Endothelial cell (in vitro differentiated cells): ENCODE data around the gene MLKL. TPM values are rescaled to one million over a fixed set of nuclear protein-coding genes. Genes with fewer than 3 reads are reported as not detected.

Experiments used
- DNase-seq: peaks from one replicate; pipeline ENCODE4 v3.0.0; 2021; ENCODE audit warnings: low spot score
- H3K27ac Mint-ChIP-seq: one replicate; pipeline ENCODE4 v1.8.0; 2021; ENCODE audit warnings: mixed read lengths, inconsistent platforms; ENCODE audit not compliant: unreplicated experiment
- H3K27me3 Mint-ChIP-seq: one replicate; pipeline ENCODE4 v1.8.0; 2021; ENCODE audit warnings: mild to moderate bottlenecking, moderate library complexity, mixed read lengths, inconsistent platforms; ENCODE audit not compliant: unreplicated experiment
- H3K36me3 Mint-ChIP-seq: one replicate; pipeline ENCODE4 v1.8.0; 2021; ENCODE audit warnings: mild to moderate bottlenecking, low read depth, mixed read lengths, inconsistent platforms; ENCODE audit not compliant: unreplicated experiment
- H3K4me1 Mint-ChIP-seq: one replicate; pipeline ENCODE4 v1.8.0; 2021; ENCODE audit warnings: mild to moderate bottlenecking, mixed read lengths, inconsistent platforms; ENCODE audit not compliant: unreplicated experiment
- H3K4me3 Mint-ChIP-seq: one replicate; pipeline ENCODE4 v1.8.0; 2021; ENCODE audit warnings: mild to moderate bottlenecking, mixed read lengths, inconsistent platforms; ENCODE audit not compliant: unreplicated experiment
- H3K9me3 Mint-ChIP-seq: one replicate; pipeline ENCODE4 v1.8.0; 2021; ENCODE audit warnings: mixed read lengths, inconsistent platforms; ENCODE audit not compliant: unreplicated experiment
- CTCF ChIP-seq: fragments of 200-600 bp; sonication (generic); IDR thresholded peaks from one replicate; pipeline ENCODE4 v1.5.0; 2021; ENCODE audit warnings: antibody characterized with exemption; ENCODE audit not compliant: unreplicated experiment
- total RNA-seq: library from RNA; stranded (reverse); fragmentation: NEBNext Ultra II Directional; extraction: Animal tissue kit (Norgen Biotek cat#: 25700); gene quantifications from one replicate; pipeline ENCODE4 v1.2.1, GENCODE V29; 2021; ENCODE audit not compliant: unreplicated experiment

Gene MLKL
- total RNA-seq, 1 donor from 2014 or later = 12.3 TPM

GRCh38 chr16:74641969-74642368 is 58.7 kb downstream of the MLKL start:
- H3K4me3 Mint-ChIP-seq = no peak overlapping the region
- H3K27ac Mint-ChIP-seq = no peak overlapping the region
- no peaks in the 10 kb centered on the region for H3K9me3 Mint-ChIP-seq
- peaks cover 10% of the 10 kb centered on the region for H3K36me3 Mint-ChIP-seq
- no peaks in the 10 kb centered on the region for H3K4me1 Mint-ChIP-seq
- TF ChIP-seq CTCF = no peak
- H3K27me3 Mint-ChIP-seq = no peaks in the 10 kb centered on the region
- DNase-seq = no peak

DNA sequence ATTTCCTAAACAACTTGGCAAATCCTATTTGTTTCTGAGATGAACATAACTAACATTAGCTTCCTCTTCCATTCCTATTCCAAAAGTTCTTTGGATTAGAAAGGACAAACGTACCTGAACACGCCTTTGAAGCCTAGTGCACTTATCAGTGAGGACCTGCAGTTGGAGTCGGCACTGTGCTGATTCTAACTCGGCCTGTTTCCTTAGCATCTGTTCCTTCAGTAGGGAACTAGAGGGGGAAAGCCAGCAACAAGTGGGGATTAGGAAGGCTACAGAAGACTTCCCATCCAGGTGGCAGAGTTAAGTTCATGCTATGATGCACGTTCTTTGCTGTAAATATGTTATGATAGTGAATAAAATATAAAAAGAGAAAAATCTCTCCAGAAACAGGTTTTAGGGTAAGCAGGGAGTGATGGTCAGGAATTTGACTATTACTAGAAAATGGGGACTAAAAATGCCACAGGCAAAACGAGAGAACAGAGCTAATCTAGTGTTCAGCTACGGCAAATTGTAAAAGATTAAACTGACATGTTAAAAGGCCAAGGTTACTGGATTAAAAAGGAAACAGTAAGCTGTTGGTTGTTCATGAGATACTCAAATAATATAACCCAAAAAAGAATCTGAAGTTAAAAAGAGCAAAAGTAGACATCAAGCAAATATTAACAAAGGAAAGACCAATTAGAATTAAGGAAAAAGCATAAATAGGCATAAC is 62.8 kb downstream of the MLKL start:
- Mint-ChIP-seq H3K4me3 (no peak overlapping the region), H3K9me3 (no peaks in the 10 kb centered on the region), H3K36me3 (peaks cover 3% of the 10 kb centered on the region), H3K27me3 (no peaks in the 10 kb centered on the region), H3K27ac (no peak overlapping the region), H3K4me1 (no peaks in the 10 kb centered on the region)
- no peak for TF ChIP-seq CTCF
- DNase-seq = no peak

DNA sequence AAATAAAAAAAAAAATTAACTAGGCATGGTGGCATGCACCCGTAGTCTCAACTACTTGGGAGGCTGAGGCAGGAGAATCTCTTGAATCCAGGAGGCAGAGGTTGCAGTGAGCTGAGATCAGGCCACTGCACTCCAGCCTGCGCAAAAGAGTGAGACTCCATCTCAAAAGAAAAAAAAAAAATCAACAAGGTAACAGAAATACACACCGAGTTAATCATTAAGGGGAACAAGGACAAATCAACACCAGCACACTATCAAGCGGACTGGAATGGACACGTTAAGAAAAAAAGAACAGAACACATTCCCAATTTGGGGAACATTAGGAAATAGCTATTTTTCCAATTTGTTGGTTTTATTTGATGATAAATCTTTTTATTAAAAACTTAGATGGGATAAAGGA is 65.4 kb downstream of the MLKL start:
- no peaks in the 10 kb centered on the region for H3K27me3 Mint-ChIP-seq
- H3K27ac Mint-ChIP-seq = no peak overlapping the region
- no peak overlapping the region for H3K4me3 Mint-ChIP-seq
- no peak for TF ChIP-seq CTCF
- peaks cover 17% of the 10 kb centered on the region for H3K36me3 Mint-ChIP-seq
- no peak for DNase-seq
- H3K4me1 Mint-ChIP-seq = no peaks in the 10 kb centered on the region
- H3K9me3 Mint-ChIP-seq = no peaks in the 10 kb centered on the region

- no peak for DNase-seq
- H3K36me3 Mint-ChIP-seq = peaks cover 20% of the 10 kb centered on the region
- H3K9me3 Mint-ChIP-seq = no peaks in the 10 kb centered on the region
- no peak for TF ChIP-seq CTCF
- H3K4me3 Mint-ChIP-seq = no peak overlapping the region
- peak overlapping the region; percentile 9 for H3K27ac Mint-ChIP-seq
- H3K4me1 Mint-ChIP-seq = no peaks in the 10 kb centered on the region
- H3K27me3 Mint-ChIP-seq = no peaks in the 10 kb centered on the region
These were observed 67.0 kb downstream of the MLKL start for GRCh38 chr16:74633686-74634085.

DNA sequence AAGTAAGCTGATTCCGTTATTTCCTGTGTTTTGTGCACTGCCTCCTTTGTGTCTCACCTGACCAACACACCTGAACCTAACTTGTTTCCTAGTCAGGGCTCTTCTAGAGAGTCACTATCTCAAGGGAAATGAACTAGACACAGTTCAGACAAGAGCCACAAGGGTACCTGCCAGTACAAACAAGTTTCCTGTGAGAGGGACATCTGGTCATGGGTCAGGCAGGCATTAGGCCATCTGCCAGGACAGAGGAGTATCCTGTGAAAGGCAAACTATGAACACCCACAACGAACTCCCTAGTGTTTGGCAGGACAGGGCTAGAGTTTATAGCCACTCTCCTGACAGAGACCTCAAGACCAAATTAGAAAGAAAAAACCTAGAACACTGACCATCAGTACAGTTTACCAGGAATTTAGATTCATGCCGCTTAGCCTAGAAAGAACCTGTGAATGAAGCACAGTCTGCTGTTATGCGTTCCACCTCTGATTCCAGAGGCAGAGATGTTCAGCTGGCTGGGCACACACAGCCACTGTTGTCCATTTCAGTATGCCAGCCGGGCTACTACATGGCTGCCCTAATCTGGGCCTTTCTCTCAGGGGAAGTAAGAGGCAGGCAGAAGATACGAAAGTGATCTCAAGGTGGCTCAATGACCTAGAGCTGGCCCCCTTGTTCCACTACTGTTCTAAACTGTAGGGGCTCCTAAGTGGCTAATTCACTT is 73.0 kb downstream of the MLKL start:
- H3K4me1 Mint-ChIP-seq = no peaks in the 10 kb centered on the region
- peak overlapping the region; percentile 48 for H3K27ac Mint-ChIP-seq
- no peaks in the 10 kb centered on the region for H3K9me3 Mint-ChIP-seq
- H3K4me3 Mint-ChIP-seq = peak overlapping the region; percentile 18
- H3K36me3 Mint-ChIP-seq = peaks cover 34% of the 10 kb centered on the region
- TF ChIP-seq CTCF = no peak
- H3K27me3 Mint-ChIP-seq = no peaks in the 10 kb centered on the region
- DNase-seq = no peak
